WI38 (cell line): ENCODE measurements around the gene POMGNT1.

Source experiments
- H3K4me3 ChIP-seq: 2 replicates; pipeline ENCODE4 v1.5.1; 2011; ENCODE audit warnings: low read depth, mild to moderate bottlenecking, control low read depth, low read length
- TF ChIP-seq, protein P1 (sequence below): IDR thresholded peaks from 2 replicates; pipeline ENCODE4 v1.5.1; 2012; ENCODE audit warnings: low read depth, mild to moderate bottlenecking, control low read depth, low read length

Gene POMGNT1

DNA sequence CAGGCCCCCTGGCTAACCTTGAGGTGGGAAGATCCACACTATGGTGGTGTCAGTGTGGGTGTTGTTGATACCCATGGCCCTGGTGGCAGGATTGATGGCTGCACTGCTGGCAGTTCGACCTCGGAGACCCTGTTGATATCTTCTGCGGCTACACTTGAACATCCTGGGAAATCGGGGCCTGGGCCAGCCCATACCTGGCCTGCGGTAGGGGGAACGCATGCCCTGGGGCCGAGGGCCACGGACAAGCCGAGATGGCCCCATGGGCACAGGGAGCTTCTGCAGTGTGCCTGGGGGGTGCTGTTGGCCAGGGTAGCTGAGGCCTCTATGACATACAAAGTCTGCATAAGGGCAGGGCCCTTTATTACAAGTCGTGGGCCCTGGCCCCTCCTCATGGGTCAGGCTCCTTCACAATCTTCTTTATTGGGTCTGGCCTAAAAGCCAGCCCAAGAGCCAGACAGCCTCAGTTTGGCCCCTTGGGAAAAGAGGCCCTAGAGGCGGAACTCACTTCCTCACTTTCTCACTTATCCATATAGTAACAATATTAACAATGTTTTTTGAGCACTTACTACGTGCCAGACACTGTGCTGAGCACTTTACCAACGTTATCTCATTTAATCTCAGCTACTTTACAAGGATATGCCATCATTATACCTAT is 21.9 kb downstream of the POMGNT1 start, which contains the start of gene P3R3URF:
TSS of gene P3R3URF (minus strand) at position 278 of the 655 bp plus-strand sequence. CDS start at position 261, 17 bp downstream.
- H3K4me3 ChIP-seq: no peak within 1 kb of the TSS
- TF ChIP-seq, protein P1, sequence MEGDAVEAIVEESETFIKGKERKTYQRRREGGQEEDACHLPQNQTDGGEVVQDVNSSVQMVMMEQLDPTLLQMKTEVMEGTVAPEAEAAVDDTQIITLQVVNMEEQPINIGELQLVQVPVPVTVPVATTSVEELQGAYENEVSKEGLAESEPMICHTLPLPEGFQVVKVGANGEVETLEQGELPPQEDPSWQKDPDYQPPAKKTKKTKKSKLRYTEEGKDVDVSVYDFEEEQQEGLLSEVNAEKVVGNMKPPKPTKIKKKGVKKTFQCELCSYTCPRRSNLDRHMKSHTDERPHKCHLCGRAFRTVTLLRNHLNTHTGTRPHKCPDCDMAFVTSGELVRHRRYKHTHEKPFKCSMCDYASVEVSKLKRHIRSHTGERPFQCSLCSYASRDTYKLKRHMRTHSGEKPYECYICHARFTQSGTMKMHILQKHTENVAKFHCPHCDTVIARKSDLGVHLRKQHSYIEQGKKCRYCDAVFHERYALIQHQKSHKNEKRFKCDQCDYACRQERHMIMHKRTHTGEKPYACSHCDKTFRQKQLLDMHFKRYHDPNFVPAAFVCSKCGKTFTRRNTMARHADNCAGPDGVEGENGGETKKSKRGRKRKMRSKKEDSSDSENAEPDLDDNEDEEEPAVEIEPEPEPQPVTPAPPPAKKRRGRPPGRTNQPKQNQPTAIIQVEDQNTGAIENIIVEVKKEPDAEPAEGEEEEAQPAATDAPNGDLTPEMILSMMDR: no peak

DNA sequence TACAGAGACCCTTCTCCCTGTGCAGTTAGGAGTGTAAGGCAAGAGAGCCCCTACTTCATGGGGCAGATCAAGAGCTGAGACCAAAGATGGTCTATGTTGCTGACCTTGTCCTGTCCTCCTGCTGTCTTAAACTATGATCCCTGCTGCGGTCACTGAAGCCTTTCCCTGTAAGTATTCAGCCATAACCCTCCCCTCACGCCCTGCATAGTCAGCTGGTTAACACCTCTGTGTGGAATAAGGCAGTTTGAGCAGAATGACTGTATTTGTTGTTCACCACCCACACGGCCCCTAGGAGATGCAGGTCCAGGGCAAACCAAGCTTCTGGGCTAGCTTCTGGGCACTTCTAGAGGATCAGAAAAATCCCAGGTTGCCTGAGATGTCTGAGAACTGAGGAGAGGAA is 23.0 kb downstream of the POMGNT1 start:
- TF ChIP-seq, protein P1: no peak
- H3K4me3 ChIP-seq: no peak overlapping the region

DNA sequence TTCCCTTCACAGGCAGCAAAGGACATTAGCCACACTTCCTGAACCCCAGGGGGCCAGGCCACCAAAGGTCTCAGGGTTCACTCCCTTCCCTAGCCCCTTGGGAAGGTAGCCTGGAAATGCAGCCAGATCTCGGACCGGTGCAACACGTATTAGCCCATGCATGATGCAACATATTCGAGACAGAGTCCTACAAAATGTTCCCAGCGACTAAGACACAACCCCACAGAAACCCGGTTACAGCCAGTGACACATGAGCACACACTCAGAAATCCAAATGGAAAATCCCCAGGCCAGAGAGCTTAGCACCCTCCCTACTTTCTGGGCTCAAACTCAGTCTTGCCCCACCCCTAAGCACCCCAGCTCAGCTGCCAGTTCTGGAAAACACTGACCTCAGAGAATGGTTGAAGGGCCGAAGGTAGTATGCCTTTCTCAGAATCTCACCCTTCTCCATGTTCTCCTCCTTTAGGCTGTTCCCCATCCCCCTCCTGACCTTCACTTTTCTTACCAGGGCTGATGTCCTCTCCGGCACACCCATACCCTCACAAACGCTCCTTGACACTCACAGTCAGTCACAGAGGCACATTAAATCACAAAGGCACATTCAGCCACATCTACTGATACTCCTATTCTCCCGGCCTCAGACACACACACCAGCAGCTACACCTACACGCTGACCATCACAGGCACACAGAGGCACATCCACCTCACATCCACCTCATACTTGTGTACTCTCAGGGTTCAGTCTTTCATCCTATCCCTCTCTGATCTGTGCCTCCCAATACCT is 23.6 kb downstream of the POMGNT1 start, which contains the start of gene TSPAN1:
TSS of gene TSPAN1 (plus strand) at position 640 of the 784 bp plus-strand sequence. CDS start 6,021 bp downstream, outside the sequence.
- H3K4me3 ChIP-seq: no peak within 1 kb of the TSS
- TF ChIP-seq, protein P1: no peak

DNA sequence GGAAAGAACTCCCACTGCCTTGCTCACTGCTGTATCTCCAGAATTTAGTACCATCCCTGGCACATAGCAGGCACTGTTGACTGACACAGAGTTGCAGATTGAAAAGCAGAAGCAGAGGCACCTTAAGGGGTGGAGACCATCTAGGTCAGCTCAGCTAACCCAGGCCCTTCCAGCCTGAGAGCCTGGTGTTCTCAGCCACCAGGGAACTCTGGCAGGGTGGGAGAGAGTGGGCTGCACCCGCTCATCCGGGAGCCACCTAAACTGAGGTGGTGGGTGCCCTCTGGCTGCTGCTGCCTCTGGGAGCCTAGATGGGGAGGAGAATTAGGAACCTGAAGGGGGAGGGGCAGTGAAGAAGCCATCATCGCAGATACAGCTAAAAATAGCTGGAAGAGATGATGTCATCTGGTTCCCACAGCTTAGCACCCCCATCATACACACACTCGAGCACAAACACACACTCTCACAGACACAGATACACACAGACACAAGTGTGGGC is 24.8 kb downstream of the POMGNT1 start:
- TF ChIP-seq, protein P1: no peak
- H3K4me3 ChIP-seq: no peak overlapping the region

DNA sequence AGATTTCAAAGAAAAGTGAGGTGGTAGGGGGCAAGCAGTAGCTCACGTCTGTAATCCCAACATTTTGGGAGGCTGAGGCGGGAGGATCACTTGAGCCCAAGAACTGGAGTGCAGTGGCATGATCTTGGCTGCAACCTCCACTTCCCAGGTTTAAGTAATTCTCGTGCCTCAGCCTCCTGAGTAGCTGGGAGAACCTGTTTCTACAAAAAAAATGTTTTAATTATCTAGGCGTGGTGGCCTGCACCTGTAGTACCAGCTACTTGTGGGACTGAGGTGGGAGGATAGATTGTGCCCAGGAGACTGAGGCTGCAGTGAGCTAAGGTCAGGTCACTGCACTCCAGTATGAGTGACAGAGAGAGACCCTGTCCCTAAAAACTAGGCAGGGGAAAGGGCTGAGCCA is 25.9 kb downstream of the POMGNT1 start:
- TF ChIP-seq, protein P1: no peak
- no peak overlapping the region for H3K4me3 ChIP-seq

DNA sequence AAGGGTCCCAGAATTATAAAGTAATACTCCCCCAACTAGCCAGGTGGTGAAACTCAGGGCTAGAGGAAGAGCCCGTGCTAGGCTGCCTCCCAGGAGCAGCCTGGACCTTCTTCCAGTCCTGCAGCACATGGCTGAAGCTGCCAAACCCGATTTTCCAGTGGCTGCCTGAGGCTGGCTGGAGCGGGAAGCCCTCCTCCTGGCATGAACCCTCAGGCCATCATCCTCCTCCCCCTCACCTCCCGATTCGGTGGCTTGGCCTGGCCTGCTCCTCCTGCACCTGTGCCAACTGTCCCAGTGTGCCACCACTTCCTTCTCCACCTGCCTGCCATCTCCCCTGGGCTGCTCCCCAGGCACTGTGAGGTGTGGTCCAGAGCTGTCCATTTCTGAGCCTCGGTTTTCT is 26.4 kb downstream of the POMGNT1 start:
- TF ChIP-seq, protein P1: no peak
- H3K4me3 ChIP-seq: no peak overlapping the region

DNA sequence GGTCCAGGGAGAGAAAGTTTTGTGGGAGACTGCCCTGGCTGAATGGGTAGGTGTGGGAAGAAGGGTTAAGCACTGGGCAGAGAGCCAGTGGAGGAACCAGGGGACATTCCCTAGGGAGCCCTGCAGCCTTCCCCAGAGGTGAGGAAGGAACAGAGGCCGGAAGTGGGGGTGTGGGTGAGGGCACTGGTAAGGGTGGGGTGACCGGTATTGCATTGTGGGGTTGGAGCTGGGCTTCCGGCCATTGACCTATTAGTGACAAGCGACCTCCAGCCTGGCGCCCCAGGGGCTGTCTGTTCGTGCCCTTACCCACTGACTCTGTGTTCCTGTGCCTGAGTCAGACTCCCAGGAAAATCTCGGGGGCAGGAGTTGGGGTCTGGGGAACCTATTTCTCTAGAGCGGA is 26.9 kb downstream of the POMGNT1 start:
- TF ChIP-seq, protein P1: no peak
- no peak overlapping the region for H3K4me3 ChIP-seq
